ENCODE results near the gene MYT1.
"Not testable (repeated sequence)": the region's sequence is repeated elsewhere in the genome, so short reads cannot be mapped to it uniquely, and the experiment has no call there.

The MYT1 gene

DNA sequence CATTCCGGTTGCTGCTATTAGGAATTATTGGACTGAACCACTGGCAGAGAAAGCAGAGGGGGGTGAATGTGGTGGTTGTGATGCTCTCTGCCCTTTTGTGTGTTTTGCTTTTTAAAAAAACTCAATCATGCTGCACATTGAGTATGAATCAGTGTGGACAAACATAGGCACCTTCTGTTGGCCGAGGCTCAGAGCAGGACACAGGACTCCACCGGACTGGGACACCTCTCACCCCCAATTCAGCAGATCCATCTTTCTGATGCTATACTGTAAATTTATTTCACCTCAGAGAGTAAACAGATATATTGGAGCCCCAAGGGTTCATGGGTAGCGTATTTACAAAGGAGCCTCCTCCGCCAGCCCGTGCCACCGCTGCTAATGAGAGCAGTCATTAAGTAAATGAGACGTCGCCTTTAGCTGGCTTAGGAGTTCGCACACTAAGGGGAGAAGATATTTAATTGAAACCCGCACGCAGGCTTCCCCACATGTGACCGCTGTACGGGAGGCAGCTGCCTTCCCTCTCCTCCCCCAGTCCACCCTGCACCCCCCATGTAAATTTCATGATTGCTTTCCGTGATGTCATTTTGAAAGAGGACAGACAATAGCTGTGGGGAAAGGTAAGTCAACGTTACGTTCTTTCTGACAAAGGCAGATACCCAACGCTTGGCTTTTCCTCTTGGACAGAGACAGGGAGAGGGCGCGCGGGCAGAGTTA is at the start of gene MYT1:
Gene MYT1, plus strand, starts transcription at position 330 of the 714 bp plus-strand sequence. CDS start 34,410 bp downstream, outside the sequence.
- TF ChIP-seq, protein P1, sequence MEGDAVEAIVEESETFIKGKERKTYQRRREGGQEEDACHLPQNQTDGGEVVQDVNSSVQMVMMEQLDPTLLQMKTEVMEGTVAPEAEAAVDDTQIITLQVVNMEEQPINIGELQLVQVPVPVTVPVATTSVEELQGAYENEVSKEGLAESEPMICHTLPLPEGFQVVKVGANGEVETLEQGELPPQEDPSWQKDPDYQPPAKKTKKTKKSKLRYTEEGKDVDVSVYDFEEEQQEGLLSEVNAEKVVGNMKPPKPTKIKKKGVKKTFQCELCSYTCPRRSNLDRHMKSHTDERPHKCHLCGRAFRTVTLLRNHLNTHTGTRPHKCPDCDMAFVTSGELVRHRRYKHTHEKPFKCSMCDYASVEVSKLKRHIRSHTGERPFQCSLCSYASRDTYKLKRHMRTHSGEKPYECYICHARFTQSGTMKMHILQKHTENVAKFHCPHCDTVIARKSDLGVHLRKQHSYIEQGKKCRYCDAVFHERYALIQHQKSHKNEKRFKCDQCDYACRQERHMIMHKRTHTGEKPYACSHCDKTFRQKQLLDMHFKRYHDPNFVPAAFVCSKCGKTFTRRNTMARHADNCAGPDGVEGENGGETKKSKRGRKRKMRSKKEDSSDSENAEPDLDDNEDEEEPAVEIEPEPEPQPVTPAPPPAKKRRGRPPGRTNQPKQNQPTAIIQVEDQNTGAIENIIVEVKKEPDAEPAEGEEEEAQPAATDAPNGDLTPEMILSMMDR (conservative IDR thresholded peaks at IDR 0.05; ENCODE audit: control insufficient read depth, insufficient read depth, low read depth, low read length) = no peak
- no peak for DNase-seq (ENCODE audit: low read depth)
- H3K4me3 ChIP-seq (ENCODE audit: control insufficient read depth, low read depth, low read length) = no peak within 1 kb of the TSS

DNA sequence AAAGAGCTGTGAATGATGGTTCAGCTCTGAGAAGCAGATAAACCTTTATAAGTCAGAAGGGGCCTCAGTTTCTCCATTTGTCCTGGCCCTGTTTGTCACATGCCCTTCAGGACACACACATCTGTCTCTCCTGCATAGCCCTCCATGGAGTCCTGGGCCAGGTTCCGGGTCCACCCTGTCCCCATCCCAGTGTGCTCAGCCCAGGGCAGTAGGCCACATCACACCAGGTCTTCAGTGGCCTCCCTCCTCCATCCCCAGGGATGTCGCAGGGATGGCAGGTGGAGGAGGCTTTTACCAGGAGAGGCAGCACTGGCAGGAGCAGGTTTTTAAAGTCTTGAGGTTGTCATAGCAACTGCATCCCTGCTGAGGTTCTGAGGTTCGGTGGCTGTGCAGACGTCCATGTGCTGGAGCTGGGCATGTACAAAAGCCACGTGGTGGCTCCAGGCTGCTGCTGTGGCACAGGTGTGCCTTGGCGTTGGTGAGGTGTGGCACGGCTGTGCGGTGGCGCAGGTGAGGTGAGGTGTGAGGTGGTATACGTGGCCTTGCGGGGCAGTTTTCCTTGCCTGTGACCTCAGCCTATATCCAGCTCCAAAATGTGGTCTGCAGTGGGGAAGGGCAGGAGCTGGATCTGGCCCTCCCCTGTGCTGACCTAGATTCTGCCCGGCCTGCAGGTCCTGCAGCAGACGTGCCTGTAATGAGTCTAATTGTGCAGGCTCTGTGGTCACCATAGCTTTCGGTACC is 48.9 kb upstream of the MYT1 start:
- TF ChIP-seq, protein P1 (conservative IDR thresholded peaks at IDR 0.05; ENCODE audit: control insufficient read depth, insufficient read depth, low read depth, low read length) = no peak
- H3K4me3 ChIP-seq (ENCODE audit: control insufficient read depth, low read depth, low read length) = no peak overlapping the region
- DNase-seq (ENCODE audit: low read depth) = no peak

DNA sequence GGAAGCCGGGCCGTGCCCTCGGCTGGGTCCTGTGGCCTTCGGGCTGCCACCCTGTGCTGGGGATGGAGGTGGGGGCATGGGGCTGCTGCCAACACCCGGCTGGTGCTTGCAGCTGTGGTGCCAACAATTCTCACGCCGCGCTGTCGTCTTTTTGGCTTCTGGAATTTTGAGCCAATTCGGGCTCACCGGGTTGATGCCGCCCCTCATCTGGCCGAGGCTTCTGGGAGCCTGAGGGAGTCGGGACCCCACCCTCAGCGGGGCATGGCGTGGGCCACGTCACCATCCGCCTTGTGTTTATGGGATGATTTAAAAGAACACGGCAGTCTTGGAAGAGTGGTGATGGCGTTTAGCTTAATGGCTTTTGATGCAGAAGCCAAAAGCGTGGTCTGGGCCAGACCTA is 48.2 kb upstream of the MYT1 start:
- TF ChIP-seq, protein P1 (conservative IDR thresholded peaks at IDR 0.05; ENCODE audit: control insufficient read depth, insufficient read depth, low read depth, low read length) = no peak
- no peak overlapping the region for H3K4me3 ChIP-seq (ENCODE audit: control insufficient read depth, low read depth, low read length)
- DNase-seq (ENCODE audit: low read depth) = no peak

DNA sequence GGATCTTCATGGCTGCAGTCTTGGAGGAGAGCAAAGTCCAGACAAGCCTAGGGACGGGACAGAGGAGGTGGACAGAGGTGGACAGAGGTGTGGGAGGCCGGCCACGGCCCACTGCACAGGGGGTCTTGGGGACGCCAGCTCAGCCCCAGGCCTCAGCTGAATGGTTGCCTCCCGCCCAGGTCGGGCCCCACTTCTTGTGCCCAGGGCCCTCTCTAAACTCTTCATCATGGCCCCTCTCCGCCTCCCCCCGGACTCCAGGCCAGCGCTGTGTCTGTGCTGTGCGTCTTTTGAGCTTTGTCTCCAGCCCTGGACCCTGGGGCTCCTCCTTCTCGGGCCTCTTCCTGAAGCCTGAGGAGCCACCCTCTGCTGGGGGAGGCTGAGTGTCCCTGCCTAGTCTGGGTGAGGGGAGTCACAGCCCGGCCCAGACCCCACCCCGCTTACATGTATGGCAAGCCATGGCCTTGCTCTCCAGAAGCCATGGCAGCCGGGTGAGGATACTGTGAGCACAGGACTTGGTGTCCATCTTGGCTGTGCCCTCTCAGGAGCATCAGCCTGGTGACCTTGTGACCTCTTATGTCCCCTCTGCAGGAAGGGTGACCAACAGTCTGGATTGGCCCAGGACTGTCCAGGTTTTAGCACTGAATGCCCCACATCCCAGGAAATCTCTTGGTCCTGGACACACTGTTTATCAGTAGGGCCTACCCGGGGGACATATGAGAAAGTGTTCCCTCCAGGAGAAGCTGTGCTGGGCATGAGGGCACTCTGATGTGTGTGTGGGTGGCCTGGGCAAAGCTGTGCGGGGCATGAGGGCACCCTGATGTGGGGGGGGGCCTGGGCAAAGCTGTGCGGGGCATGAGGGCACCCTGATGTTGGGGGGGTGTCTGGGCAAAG is 47.5 kb upstream of the MYT1 start:
- TF ChIP-seq, protein P1 (conservative IDR thresholded peaks at IDR 0.05; ENCODE audit: control insufficient read depth, insufficient read depth, low read depth, low read length) = no peak
- H3K4me3 ChIP-seq (ENCODE audit: control insufficient read depth, low read depth, low read length) = no peak overlapping the region
- no peak for DNase-seq (ENCODE audit: low read depth)

DNA sequence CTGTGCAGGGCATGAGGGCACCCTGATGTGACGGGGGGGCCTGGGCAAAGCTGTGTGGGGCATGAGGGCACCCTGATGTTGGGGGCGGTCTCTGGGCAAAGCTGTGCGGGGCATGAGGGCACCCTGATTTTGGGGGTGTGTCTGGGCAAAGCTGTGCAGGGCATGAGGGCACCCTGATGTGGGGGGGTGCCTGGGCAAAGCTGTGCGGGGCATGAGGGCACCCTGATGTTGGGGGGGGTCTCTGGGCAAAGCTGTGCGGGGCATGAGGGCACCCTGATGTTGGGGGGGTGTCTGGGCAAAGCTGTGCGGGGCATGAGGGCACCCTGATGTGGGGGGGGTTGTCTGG is 46.8 kb upstream of the MYT1 start:
- H3K4me3 ChIP-seq (ENCODE audit: control insufficient read depth, low read depth, low read length); DNase-seq (ENCODE audit: low read depth): not testable (repeated sequence)

DNA sequence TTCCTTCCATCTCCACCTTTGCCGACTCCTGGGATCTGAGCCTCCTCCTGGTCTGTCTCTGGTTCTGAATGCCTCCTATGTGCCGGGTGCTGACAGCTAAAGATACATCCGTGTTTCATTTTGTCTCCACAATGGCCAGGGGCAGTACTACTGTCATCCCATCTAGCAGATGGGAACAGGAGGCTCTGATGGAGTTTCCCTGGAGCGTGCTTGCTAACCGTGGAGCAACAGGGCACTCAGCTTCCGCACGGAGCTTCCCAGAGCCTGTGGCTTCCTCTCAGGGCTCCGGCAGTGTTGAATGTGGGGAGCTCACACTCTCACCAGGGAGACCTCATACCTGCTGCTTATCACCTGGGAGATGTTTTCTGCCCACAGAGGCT is 45.0 kb upstream of the MYT1 start:
- TF ChIP-seq, protein P1 (conservative IDR thresholded peaks at IDR 0.05; ENCODE audit: control insufficient read depth, insufficient read depth, low read depth, low read length) = no peak
- H3K4me3 ChIP-seq (ENCODE audit: control insufficient read depth, low read depth, low read length) = no peak overlapping the region
- no peak for DNase-seq (ENCODE audit: low read depth)

Data from fibroblast of mammary gland (primary cell).